RCC 7860 (cell line): ENCODE results near the gene GRXCR2.
"Not testable (repeated sequence)": the region's sequence is repeated elsewhere in the genome, so short reads cannot be mapped to it uniquely, and the experiment has no call there.

Source experiments
- DNase-seq: peaks from one replicate; pipeline ENCODE4 v3.0.0-alpha.2; 2015; ENCODE audit warnings: low spot score
- FAIRE-seq: peaks from 2 replicates; lab custom pipeline; 2012; peaks lifted over from hg19 to GRCh38; lab: Jason Lieb, UNC

GRXCR2 gene

GRCh38 chr5:145840458-145841132 is 32.2 kb downstream of the GRXCR2 start:
- no peak for FAIRE-seq
- no peak for DNase-seq

- DNase-seq (no peak), FAIRE-seq (no peak)
These were observed 34.5 kb downstream of the GRXCR2 start for GRCh38 chr5:145838276-145838675.

- not testable (repeated sequence) for FAIRE-seq, DNase-seq
These were observed 36.6 kb downstream of the GRXCR2 start for GRCh38 chr5:145836241-145836640.

- DNase-seq (no peak), FAIRE-seq (no peak)
These were observed 37.0 kb downstream of the GRXCR2 start for GRCh38 chr5:145835848-145836239.

- DNase-seq, result peak; percentile 87
- no peak for FAIRE-seq
These were observed 37.6 kb downstream of the GRXCR2 start, which contains the start of gene PRELID2 for GRCh38 chr5:145834917-145835847. Gene PRELID2, minus strand, starts transcription at chr5:145835342. Its CDS starts 91 bp downstream, at chr5:145835251.

- FAIRE-seq, result no peak
These were observed 38.3 kb downstream of the GRXCR2 start for GRCh38 chr5:145834554-145834916.

GRCh38 chr5:145833631-145834200 is 39.1 kb downstream of the GRXCR2 start:
- DNase-seq (no peak), FAIRE-seq (no peak)

More at GRCh38 chr5:145834554-145834916, 38.3 kb downstream of the GRXCR2 start:
- no peak for DNase-seq

GRCh38 chr5:145830594-145830993 is 42.2 kb downstream of the GRXCR2 start:
- FAIRE-seq, result no peak
- DNase-seq, result no peak

GRCh38 chr5:145829708-145830361 is 43.0 kb downstream of the GRXCR2 start:
- FAIRE-seq, result no peak
- no peak for DNase-seq

- no peak for FAIRE-seq
These were observed 45.7 kb downstream of the GRXCR2 start for GRCh38 chr5:145826895-145827674.

GRCh38 chr5:145825751-145826180 is 47.0 kb downstream of the GRXCR2 start:
- FAIRE-seq (peak; percentile 67), DNase-seq (peak; percentile 54)

More at GRCh38 chr5:145826895-145827674, 45.7 kb downstream of the GRXCR2 start:
- DNase-seq, result no peak

- FAIRE-seq (no peak), DNase-seq (no peak)
These were observed 48.8 kb downstream of the GRXCR2 start for GRCh38 chr5:145824040-145824439.

GRCh38 chr5:145818604-145819003 is 54.2 kb downstream of the GRXCR2 start:
- DNase-seq (no peak), FAIRE-seq (no peak)

- FAIRE-seq, result no peak
These were observed 59.9 kb downstream of the GRXCR2 start for GRCh38 chr5:145812877-145813276.

GRCh38 chr5:145811834-145812625 is 60.8 kb downstream of the GRXCR2 start:
- FAIRE-seq (no peak), DNase-seq (peak; percentile 16)

More at GRCh38 chr5:145812877-145813276, 59.9 kb downstream of the GRXCR2 start:
- DNase-seq, result no peak
